Upper lobe of left lung (tissue), 6 donors: Measurements from ENCODE around the gene TMEM229B. TPM values are rescaled to one million over a fixed set of nuclear protein-coding genes. Genes with fewer than 3 reads are reported as not detected.

Experiments used
- ATAC-seq, 2 donors: fragments of 200-7000 bp; cut with Tn5 transposase; one replicate each; pipeline ENCODE4 v1.9.1; 2022; ENCODE audit warnings: mild to moderate bottlenecking in 2 of 2, moderate library complexity in 2 of 2; ENCODE audit not compliant: low FRiP score in 2 of 2
- DNase-seq, 2 donors: peaks; one replicate each; pipeline ENCODE4 v3.0.0-alpha.2; 2019 to 2020
- H3K27ac ChIP-seq, 4 donors: fragments of 200-600 bp; sonication (generic); one replicate each; pipeline ENCODE4 v1.5.1; 2016 to 2019
- H3K27me3 ChIP-seq, 4 donors: fragments of 200-600 bp; sonication (generic); one replicate each; pipeline ENCODE4 v1.5.1; 2017 to 2019
- H3K36me3 ChIP-seq, 4 donors: fragments of 200-600 bp; sonication (generic); one replicate each; pipeline ENCODE4 v1.5.1; 2016 to 2019
- H3K4me1 ChIP-seq, 4 donors: fragments of 200-600 bp; sonication (generic); one replicate each; pipeline ENCODE4 v1.5.1; 2018 to 2019
- H3K4me3 ChIP-seq, 4 donors: fragments of 200-600 bp; sonication (generic); one replicate each; pipeline ENCODE4 v1.5.1; 2017 to 2019; ENCODE audit warnings: mild to moderate bottlenecking in 2 of 4, moderate library complexity in 1 of 4
- H3K9me3 ChIP-seq, 4 donors: fragments of 200-600 bp; sonication (generic); one replicate each; pipeline ENCODE4 v1.5.1; 2018 to 2019
- CTCF ChIP-seq, 6 experiments: fragments of 450-650 bp in 4 of 6; fragments of 200-600 bp in 2 of 6; sonication (generic) in 2 of 6; IDR thresholded peaks; one replicate each; pipeline ENCODE4 v1.5.1; 2016 to 2019; ENCODE audit warnings: antibody characterized with exemption in 6 of 6
- EP300 ChIP-seq, 4 donors: sonication (generic); formaldehyde crosslinking; IDR thresholded peaks; one replicate each; pipeline ENCODE4 v1.5.1; 2017; ENCODE audit warnings: antibody characterized with exemption in 4 of 4, control low read depth in 2 of 4
- POLR2A ChIP-seq, 4 donors: fragments of 450-650 bp; IDR thresholded peaks; one replicate each; pipeline ENCODE4 v1.5.1; 2016 to 2017; ENCODE audit warnings: antibody characterized with exemption in 4 of 4, mild to moderate bottlenecking in 2 of 4
- POLR2AphosphoS5 ChIP-seq, 2 donors: sonication (generic); formaldehyde crosslinking; IDR thresholded peaks; one replicate each; pipeline ENCODE4 v1.5.1; 2017; ENCODE audit warnings: antibody characterized with exemption in 2 of 2
- WGBS, 2 donors: methylation state at CpG; one replicate each; pipeline ENCODE4 v1.1.5; 2017 to 2018; 5-methylcytosine and 5-hydroxymethylcytosine counted together
- small RNA-seq, 4 donors: library from RNA; depleted of rRNA; stranded (forward); fragments of <200 nt; gene quantifications; one replicate each; pipeline ENCODE3, GENCODE V24; 2016
- total RNA-seq, 6 donors: library from RNA; depleted of rRNA in 4 of 6; stranded (reverse); fragments of >200 nt in 4 of 6; gene quantifications; one replicate each; pipeline versions ENCODE4 v1.1.0 to v1.2.1, GENCODE V29; 2016 to 2021
- donor health status: DM: no; HTN: no; CAD: no; lungs with moderate emphysema.
- donor health status: DM: no; HTN: yes; CAD: no; lungs with severe emphysema.

Gene TMEM229B
- total RNA-seq, 6 donors from 2014 or later = 2.1 to 8.5 (median 5.4) TPM

- 87 to 94% methylated on average over 3 to 4 of the region's 4 CpGs for WGBS, 2 donors
- no peak for TF ChIP-seq EP300 (IDR thresholded peaks at IDR 0.05)
- no peak for TF ChIP-seq POLR2AphosphoS5 (IDR thresholded peaks at IDR 0.05)
Observed at GRCh38 chr14:67425608-67426007, 62.9 kb downstream of the TMEM229B start.

GRCh38 chr14:67424539-67424938 is 64.0 kb downstream of the TMEM229B start:
- Histone ChIP-seq H3K36me3 (no peaks in the 10 kb centered on the region), H3K4me1 (peaks cover 0 to 12% (median 4%) of the 10 kb centered on the region in 4 donors), H3K27me3 (no peaks in the 10 kb centered on the region), H3K27ac (no peak overlapping the region), H3K9me3 (no peaks in the 10 kb centered on the region), H3K4me3 (no peak overlapping the region)
- no peak for TF ChIP-seq POLR2AphosphoS5 (IDR thresholded peaks at IDR 0.05)
- ATAC-seq (no peak), DNase-seq (no peak)
- WGBS, 2 donors = 27 to 48% methylated on average over 3 of the region's 3 CpGs

More at GRCh38 chr14:67425608-67426007, 62.9 kb downstream of the TMEM229B start:
- H3K27ac ChIP-seq = no peak overlapping the region
- H3K27me3 ChIP-seq = no peaks in the 10 kb centered on the region
- DNase-seq (no peak), ATAC-seq (no peak)
- peaks cover 0 to 12% (median 4%) of the 10 kb centered on the region in 4 donors for H3K4me1 ChIP-seq
- H3K4me3 ChIP-seq = no peak overlapping the region
- no peaks in the 10 kb centered on the region for H3K36me3 ChIP-seq
- H3K9me3 ChIP-seq = no peaks in the 10 kb centered on the region

GRCh38 chr14:67423424-67423823 is 65.1 kb downstream of the TMEM229B start:
- ATAC-seq = no peak

GRCh38 chr14:67421356-67422224 is 66.9 kb downstream of the TMEM229B start:
- WGBS, 2 donors = 89 to 90% methylated on average over 11 of the region's 11 CpGs
- Histone ChIP-seq H3K4me1 (no peaks in the 10 kb centered on the region), H3K27me3 (no peaks in the 10 kb centered on the region), H3K36me3 (no peaks in the 10 kb centered on the region), H3K27ac (no peak overlapping the region), H3K9me3 (no peaks in the 10 kb centered on the region), H3K4me3 (no peak overlapping the region)
- DNase-seq = no peak
- TF ChIP-seq POLR2AphosphoS5 (IDR thresholded peaks at IDR 0.05) = no peak
- no peak for TF ChIP-seq CTCF (IDR thresholded peaks at IDR 0.05)
- TF ChIP-seq EP300 (IDR thresholded peaks at IDR 0.05) = no peak
- TF ChIP-seq POLR2A (IDR thresholded peaks at IDR 0.05) = no peak
- ATAC-seq = no peak

More at GRCh38 chr14:67423424-67423823, 65.1 kb downstream of the TMEM229B start:
- Histone ChIP-seq H3K4me1 (peaks cover 0 to 11% (median 4%) of the 10 kb centered on the region in 4 donors), H3K36me3 (no peaks in the 10 kb centered on the region), H3K4me3 (no peak overlapping the region), H3K27me3 (no peaks in the 10 kb centered on the region), H3K27ac (no peak overlapping the region), H3K9me3 (no peaks in the 10 kb centered on the region)
- TF ChIP-seq POLR2AphosphoS5 (IDR thresholded peaks at IDR 0.05) (no peak), CTCF (IDR thresholded peaks at IDR 0.05) (no peak), EP300 (IDR thresholded peaks at IDR 0.05) (no peak), POLR2A (IDR thresholded peaks at IDR 0.05) (no peak)
- no peak for DNase-seq
- 49 to 60% methylated on average over 2 of the region's 2 CpGs for WGBS, 2 donors

Small RNAs within 50 kb of the gene (small RNA-seq; reads per million reads assigned to genes)
- 0 reads per million in 4 donors for gene MIR5694

Other genes starting within 250 kb of the TMEM229B start
- gene PALS1, start 247.3 kb downstream of the TMEM229B start, total RNA-seq = 10 to 100 TPM; 12.3 to 66.3 (median 35.1) TPM
- 100 to 1,000 TPM in 1 of 6 donors, 10 to 100 TPM in 5; 57.6 to 145 (median 79.7) TPM for gene ATP6V1D, start 128.9 kb downstream of the TMEM229B start, total RNA-seq
- 10 to 100 TPM; 10.3 to 88.2 (median 66.4) TPM for gene EIF2S1, start 128.4 kb downstream of the TMEM229B start, total RNA-seq
- 1 to 10 TPM in 5 of 6 donors, not detected in 1; 3.5 to 4.4 (median 3.8) TPM for gene PLEK2, start 76.6 kb downstream of the TMEM229B start, total RNA-seq
- 10 to 100 TPM in 2 of 6 donors, 1 to 10 TPM in 3, under 1 TPM in 1; 0.46 to 25.1 (median 4.4) TPM for gene PLEKHH1, start 44.6 kb upstream of the TMEM229B start, total RNA-seq
- 10 to 100 TPM; 11.5 to 27.5 (median 23.1) TPM for gene PIGH, start 111.5 kb upstream of the TMEM229B start, total RNA-seq
- gene ARG2, start 131.2 kb upstream of the TMEM229B start, total RNA-seq = 10 to 100 TPM in 1 of 6 donors, 1 to 10 TPM in 4, not detected in 1; 1.1 to 11.7 (median 8.6) TPM
- 100 to 1,000 TPM in 1 of 6 donors, 10 to 100 TPM in 5; 39.8 to 107 (median 57.5) TPM for gene VTI1B, start 185.9 kb upstream of the TMEM229B start, total RNA-seq
- 10 to 100 TPM; 42.8 to 61.1 (median 49.4) TPM for gene RDH11, start 207.0 kb upstream of the TMEM229B start, total RNA-seq
- under 1 TPM in 3 of 6 donors, not detected in 3; 0.17 to 0.40 (median 0.39) TPM for gene RDH12, start 213.2 kb upstream of the TMEM229B start, total RNA-seq